HG02884 (cell line): ENCODE results near the gene ATAD3C.
A peak's percentile ranks its signal among the peaks of the same experiment; 100 is the strongest.
"Not testable (repeated sequence)": the region's sequence is repeated elsewhere in the genome, so short reads cannot be mapped to it uniquely, and the experiment has no call there.

ENCODE experiments used
- ATAC-seq: cut with Tn5 transposase; IDR thresholded peaks from one replicate; pipeline ENCODE4 v1.9.1; 2021; ENCODE audit warnings: mild to moderate bottlenecking, moderate library complexity; ENCODE audit not compliant: unreplicated experiment

Gene ATAD3C

DNA sequence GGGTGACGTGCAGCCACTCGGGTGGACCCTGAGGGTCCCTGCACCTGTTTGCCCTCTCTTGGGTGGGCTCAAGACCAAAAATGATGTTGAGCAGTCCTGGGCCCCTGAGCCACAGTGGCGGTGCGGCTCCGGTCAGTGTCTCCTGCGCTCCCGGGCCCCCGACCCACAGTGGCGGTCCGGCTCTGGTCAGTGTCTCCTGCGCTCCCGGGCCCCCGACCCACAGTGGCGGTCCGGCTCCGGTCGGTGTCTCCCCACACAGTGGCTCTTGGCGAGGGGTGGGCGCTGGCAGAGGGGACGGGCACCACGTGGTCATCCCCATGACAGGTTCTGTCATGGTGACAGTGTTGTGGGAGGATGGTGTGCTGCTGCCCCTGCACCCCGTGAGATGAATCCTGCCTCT, 44.8 kb downstream of the ATAD3C start:
- not testable (repeated sequence) for ATAC-seq

DNA sequence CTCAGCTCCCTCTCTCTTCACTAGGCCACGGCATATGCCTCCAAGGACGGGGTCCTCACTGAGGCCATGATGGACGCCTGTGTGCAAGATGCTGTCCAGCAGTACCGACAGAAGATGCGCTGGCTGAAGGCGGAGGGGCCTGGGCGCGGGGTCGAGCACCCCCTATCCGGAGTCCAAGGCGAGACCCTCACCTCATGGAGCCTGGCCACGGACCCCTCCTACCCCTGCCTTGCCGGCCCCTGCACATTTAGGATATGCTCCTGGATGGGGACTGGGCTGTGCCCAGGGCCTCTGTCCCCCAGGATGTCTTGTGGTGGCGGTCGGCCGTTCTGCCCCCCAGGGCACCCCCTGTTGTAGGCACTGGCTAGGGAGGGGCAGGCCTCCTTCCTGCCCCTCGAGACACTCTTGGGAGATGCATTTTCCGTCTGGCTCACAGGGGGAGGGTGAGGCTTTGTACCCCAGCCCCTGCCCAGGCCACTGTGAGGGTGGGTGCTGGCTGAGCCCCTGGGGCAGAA, 46.0 kb downstream of the ATAD3C start:
- ATAC-seq = not testable (repeated sequence)

DNA sequence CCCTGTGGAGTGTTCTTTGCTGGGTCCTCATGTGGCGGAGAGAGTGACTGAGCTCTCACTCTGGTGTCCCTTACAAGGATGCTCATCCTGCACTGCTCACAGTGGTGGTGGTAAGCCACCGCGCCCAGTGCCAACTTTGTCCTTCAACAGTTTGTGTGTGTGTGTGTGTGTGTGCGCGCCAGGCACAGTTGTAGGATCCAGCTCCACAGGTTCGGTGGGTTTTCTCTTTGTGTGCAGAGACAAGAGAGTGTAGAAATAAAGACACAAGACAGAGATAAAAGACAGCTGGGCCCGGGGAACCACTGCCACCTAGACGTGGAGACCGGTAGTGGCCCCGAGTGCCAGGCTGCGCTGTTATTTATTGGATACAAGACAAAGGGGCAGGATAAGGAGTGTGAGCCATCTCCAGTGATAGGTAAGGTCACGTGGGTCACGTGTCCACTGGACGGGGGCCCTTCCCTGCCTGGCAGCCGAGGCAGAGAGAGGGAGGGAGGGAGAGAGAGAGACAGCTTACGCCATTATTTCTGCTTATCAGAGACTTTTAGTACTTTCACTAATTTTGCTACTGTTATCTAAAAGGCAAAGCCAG, 55.4 kb downstream of the ATAD3C start:
- not testable (repeated sequence) for ATAC-seq

DNA sequence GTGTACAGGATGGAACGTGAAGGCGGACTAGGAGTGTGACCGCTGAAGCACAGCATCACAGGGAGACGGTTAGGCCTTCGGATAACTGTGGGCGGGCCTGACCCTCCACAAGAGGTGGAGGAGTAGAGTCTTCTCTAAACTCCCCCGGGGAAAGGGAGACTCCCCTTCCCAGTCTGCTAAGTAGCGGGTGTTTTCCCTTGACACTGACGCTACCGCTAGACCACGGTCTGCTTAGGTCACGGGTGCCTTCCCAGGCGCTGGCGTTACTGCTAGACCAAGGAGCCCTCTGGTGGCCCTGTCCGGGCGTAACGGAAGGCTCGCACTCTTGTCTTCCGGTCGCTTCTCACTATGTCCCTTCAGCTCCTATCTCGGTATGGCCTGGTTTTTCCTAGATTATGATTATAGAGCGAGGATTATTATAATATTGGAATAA, 55.9 kb downstream of the ATAD3C start:
- not testable (repeated sequence) for ATAC-seq

DNA sequence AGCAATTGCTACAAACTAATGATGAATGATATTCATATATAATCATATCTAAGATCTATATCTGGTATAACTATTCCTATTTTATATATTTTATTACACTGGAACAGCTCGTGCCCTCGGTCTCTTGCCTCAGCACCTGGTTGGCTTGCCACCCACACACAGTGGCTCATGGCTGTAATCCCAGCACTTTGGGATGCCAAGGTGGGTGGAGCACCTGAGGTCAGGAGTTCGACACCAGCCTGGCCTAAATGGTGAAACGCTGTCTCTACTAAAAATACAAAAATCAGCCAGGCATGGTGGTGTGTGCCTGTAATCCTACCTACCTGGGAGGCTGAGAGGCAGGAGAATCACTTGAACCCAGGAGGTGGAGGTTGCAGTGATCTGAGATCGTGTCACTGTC, 56.3 kb downstream of the ATAD3C start:
- not testable (repeated sequence) for ATAC-seq

DNA sequence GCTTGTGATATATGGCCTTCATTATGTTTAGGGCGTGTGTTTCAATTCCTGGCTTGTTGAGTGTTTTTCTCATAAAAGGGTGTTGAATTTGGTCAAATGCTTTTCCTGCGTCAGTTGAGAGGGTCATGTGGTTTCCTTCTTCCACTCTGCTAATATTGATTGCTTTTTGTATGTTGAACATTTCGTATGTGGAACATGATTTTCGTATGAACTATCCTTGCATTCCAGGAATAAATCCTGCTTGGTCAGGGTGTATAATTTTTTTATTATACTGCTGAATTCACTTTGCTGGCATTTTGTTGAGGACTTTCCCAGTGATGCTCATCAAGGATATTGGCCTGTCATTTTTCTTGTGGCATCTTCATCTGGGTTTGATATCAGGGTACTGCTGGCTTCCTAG, 57.8 kb downstream of the ATAD3C start:
- ATAC-seq = no peak

DNA sequence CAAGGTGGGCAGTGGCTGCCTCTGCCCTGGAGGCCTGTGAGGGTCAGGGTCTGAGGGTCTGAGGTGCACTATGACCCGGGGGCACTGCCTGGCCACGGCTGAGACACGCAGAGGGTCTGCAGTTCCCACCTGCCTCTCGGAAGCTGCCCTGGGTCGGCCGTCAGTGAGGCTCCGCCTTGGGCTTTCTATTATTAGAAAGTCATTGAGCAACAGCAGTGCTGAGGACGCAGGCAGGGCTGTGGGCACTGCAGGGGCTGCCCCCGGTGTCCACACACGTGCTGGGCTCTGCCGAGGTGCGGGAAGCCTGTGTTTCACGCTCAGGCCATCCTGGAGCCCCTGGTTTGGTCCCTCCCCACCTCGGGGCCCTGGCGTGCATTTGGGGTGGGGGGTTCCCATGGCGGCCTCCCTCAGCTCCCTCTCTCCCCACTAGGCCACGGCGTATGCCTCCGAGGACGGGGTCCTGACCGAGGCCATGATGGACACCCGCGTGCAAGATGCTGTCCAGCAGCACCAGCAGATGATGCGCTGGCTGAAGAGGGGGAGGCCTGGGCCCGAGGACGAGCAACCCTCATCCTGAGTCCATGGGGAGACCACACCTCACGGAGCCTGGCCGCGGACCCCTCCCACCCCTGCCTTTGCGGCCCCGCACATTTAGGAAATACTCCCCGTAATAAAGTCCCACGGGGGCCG, 59.4 kb downstream of the ATAD3C start:
- ATAC-seq = not testable (repeated sequence)

DNA sequence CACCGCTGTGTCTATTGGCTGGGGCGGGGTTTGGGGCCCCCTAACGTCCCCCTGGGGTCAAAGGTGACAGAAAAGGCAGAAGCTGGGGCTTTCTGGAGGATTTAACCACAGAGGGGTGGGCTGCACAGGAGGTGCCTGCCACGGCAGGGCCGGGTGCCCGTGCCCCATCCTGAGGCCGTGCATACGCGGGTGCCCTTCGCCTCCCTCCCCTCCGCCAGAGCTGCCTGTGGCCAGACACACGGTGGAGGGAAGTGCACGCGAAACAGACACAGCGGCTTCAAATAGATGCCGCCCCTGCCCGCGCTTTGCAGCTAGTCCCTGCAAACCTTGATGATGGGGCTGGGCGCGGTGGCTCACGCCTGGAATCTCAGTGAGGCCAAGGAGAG, 60.0 kb downstream of the ATAD3C start:
- not testable (repeated sequence) for ATAC-seq

DNA sequence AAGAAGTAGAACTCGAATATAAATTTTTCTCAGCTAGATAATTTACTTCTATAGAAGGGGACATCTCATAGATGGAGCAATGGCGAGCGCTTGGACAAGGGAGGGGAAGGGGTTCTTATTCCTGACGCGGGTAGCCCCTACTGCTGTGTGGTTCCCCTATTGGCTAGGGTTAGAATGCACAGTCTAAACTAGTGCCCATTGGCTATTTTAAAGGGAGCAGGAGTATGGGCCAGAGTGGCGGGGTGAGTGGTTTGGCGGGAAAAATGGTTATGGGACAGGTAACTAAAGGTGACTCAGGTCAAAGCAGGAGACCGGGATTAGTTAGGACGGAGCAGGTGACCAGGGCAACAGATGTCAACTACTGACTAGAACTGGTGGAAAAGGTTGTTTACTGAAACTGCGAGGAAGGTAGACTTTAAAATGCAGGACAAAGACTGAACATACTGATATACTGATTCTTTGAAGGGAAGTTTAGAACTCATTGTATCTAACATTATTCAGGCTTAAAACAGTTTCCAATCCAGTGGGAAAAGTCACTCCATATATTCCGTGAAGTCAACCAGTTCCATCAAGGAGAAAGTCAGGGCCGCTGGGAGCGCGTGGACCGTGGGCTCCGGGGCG, 61.5 kb downstream of the ATAD3C start:
- ATAC-seq = no peak

DNA sequence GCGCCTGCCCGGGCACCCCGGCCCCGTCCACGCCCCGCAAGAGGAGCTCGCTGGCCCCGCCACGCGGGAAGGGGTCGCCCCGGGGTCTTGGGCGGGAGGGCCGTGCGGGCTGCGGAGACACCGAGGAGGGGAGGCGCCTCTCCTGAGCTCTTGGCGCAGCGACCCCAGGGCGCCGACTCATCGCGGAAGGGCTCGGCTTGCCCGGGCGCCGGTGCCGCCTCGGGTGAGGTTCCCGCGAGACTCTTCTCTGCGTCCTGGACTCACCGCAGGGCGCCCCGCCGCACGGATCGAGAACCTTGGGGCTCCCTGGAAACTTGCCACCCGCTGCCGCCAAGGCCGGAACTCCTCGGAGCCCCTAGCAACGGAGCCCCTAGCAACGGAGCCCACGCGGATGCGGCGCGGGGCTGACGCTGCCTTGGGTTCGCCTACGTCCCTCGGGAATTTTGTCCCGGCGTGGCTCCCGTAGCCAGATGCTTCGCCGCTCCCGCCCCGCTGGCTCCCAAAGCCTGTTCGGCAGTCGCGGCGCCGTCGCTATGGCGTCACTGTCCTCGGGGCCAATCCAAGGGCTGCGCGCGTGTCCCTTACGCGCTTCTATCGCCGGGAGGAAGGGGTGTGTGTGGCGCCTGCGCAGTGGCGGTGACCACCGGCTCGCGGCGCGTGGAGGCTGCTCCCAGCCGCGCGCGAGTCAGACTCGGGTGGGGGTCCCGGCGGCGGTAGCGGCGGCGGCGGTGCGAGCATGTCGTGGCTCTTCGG, 62.2 kb downstream of the ATAD3C start, which contains the start of gene ATAD3A:
Gene ATAD3A (plus strand): TSS at position 630 of the 753 bp plus-strand sequence. CDS start 107 bp downstream, at position 737.
- ATAC-seq = peak; percentile 86

DNA sequence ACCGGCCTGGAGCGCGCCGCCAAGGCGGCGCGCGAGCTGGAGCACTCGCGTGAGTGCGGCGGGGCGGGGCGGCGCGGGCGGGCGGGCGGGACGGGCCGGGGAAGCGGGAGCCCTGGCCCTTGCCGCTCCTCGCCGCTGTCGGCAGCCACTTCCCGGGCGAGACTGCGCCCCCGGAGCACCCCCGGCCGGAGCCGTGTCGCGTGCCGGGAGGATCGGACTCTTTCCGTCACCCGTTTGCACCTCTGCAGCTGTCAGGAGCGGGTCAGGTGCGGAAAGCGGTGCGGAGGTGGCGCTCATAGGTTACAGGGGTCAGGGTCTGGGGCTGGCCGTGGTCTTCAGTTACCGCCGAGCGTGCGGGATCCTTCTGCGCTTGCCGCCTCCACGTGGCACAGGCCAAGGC, 62.9 kb downstream of the ATAD3C start:
- peak; percentile 13 for ATAC-seq

DNA sequence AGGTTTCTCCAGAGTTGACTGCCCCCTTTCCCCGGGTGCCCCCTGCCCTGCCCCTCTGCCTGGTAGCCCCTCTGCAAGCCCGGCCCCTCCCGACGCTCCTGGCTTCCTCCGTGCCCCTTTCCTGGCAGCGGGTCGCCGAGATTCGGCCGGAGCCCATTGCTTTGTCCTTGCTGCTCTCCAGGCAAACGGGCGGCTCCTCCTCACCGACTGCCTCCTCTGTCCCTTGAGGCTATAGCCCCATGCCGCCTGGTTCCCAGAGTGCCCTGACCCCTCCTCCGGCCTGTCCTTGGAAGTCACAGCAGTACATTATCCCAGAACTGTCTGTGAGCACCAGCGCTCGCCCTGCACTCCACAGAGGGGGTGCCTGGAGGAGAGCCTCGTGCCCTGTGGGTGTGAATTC, 64.2 kb downstream of the ATAD3C start:
- not testable (repeated sequence) for ATAC-seq

DNA sequence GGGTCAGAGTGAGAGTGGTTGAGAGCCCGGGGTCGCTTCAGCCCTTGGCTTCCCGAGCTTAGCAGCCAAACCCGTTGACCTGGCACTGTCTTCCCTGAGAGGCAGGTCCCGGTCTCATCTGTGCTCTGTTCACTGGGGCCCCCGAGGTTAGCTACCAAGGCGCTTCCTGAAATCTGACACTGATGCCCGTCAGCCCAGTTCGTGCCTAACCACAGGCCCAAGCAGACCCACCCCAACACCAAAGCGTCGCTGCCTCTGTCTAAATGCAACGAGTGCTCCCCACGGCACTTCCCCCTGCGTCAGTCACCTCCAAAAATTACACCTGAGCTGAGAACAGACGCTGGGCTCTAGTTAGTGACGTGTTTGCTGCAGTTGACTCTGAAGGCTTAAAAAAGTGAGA, 64.9 kb downstream of the ATAD3C start:
- ATAC-seq = not testable (repeated sequence)

DNA sequence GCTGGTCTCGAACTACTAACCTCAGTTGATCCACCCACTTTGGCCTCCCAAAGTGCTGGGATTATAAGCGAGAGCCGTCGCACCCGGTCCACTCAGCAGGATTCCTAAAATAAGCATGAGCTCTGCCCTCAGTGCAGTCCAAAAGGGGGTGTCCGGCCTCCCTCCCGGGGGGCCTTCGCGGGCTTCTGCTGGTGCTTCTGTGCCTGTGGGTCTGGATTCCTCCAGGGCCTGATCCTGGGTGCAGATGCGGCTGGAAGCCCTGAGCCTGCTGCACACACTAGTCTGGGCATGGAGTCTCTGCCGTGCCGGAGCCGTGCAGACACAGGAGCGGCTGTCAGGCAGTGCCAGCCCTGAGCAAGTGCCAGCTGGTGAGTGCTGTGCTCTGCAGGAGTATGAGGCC, 67.4 kb downstream of the ATAD3C start:
- ATAC-seq = not testable (repeated sequence)

DNA sequence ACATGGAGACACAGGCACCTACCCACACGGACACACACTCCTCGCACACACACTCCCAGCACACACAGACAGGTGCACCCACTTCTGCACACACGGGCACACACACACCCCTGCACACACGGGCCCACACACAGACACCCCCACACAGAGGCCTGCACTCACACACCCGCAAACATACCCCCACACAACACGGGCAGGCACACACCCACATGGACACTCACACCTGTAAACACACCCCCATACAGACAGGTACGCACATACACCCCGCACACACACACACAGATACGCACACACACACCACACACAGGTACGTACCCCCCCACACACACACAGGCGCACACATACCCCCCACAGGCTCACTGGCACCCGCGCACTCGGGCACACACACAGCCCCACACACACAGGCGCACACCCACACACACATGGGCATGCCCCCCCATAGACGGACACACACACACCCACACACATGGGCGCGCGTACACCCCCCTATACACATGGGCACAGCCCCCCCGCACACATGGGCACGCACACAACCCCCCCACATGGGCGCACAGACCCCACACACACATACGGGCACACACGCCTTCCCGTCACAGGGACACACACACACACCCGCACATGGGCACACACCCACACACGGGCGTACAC, 68.6 kb downstream of the ATAD3C start:
- no peak for ATAC-seq

DNA sequence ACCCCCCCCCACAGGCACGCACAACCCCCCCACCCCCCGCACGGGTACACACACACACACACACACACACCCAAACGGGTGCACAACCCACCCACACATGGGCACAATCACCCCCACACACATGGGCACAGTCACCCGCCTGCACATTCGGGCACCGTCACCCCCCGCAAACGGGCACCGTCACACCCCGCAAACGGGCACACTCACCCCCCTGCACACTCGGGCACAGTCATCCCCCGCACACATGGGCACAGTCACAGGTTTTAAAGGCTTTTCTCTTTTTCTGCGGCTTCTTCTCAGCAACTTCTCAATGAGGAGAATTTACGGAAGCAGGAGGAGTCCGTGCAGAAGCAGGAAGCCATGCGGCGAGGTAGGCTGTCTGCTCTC, 69.1 kb downstream of the ATAD3C start:
- not testable (repeated sequence) for ATAC-seq
